GM21367 (cell line): ENCODE data around the gene RAB6A.
"Not testable (repeated sequence)": the region's sequence is repeated elsewhere in the genome, so short reads cannot be mapped to it uniquely, and the experiment has no call there.

Experiments
- ATAC-seq: cut with Tn5 transposase; IDR thresholded peaks from one replicate; pipeline ENCODE4 v1.9.1; 2021; ENCODE audit not compliant: unreplicated experiment

Gene RAB6A

GRCh38 chr11:73766763-73767162 is 5.9 kb upstream of the RAB6A start:
- ATAC-seq: no peak

DNA sequence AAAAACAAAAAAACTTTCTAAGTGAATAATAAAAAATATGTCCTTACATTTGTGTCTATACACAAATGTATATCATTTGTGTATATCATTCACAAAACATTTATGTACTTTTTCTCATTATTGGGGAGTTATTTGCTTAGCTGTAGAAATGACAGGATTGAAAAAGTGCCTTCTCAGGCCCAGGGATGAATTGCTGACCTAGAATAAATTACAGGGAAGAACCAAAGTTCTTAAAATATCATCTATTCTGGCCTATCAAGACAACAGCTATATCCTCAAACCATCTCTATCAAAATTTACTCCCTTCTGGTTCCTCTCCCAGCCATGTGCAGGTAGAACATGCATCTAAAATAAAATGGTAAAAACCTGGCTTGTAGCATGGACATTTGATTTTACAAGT is 1.9 kb upstream of the RAB6A start:
- ATAC-seq: no peak

- no peak for ATAC-seq
Observed at GRCh38 chr11:73761403-73761945, 600 bp upstream of the RAB6A start.

GRCh38 chr11:73760135-73760678 is 667 bp downstream of the RAB6A start:
- peak; percentile 3 for ATAC-seq

- ATAC-seq: no peak
Observed at GRCh38 chr11:73759610-73760134, 1.2 kb downstream of the RAB6A start.

GRCh38 chr11:73758451-73758850 is 2.4 kb downstream of the RAB6A start:
- ATAC-seq: no peak

- no peak for ATAC-seq
Observed at GRCh38 chr11:73757598-73757997, 3.3 kb downstream of the RAB6A start.

GRCh38 chr11:73755670-73756069 is 5.2 kb downstream of the RAB6A start:
- no peak for ATAC-seq

DNA sequence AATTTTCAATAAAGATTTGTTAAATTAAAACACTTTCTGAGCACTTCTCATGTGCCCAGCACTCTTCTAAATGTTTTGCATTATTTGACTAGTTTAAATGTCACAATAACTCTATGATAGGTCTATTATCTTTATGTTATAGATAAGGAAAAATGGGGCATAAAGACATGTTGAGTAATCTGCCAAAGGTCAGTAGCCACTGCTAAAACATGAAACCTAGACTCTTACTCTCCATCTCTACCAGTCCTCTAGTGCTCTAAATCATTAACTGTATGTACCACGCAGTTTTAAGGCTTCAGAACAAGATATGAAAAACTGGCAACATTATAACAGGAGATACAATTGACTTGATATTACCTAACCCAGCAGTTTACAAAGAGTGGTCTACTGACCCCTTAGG is 6.9 kb downstream of the RAB6A start:
- no peak for ATAC-seq

GRCh38 chr11:73752903-73753302 is 8.0 kb downstream of the RAB6A start:
- no peak for ATAC-seq

- ATAC-seq: no peak
Observed at GRCh38 chr11:73752216-73752867, 8.5 kb downstream of the RAB6A start.

- ATAC-seq: not testable (repeated sequence)
Observed at GRCh38 chr11:73750862-73751261, 10.0 kb downstream of the RAB6A start.

GRCh38 chr11:73750228-73750627 is 10.6 kb downstream of the RAB6A start:
- ATAC-seq: no peak

- ATAC-seq: no peak
Observed at GRCh38 chr11:73749118-73749517, 11.8 kb downstream of the RAB6A start.

DNA sequence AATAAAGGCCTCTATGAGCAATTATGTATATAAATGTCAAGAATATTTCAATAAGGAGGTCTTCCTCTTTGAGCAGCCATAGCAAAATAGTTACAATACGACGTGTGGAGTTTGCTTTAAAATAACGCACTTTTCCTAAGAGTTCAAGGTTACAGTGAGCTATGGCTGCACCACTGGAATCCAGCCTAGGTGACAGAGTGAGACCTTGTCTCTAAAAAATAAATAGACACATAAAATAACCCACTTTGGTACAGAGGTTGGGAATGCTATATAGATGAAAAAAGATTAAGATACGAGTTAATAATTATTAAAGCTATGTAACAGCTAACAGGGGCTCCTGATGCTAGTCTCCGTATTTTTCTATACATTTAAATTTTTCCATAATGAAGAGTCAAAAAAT is 12.6 kb downstream of the RAB6A start:
- no peak for ATAC-seq

GRCh38 chr11:73747762-73748161 is 13.1 kb downstream of the RAB6A start:
- ATAC-seq: no peak

DNA sequence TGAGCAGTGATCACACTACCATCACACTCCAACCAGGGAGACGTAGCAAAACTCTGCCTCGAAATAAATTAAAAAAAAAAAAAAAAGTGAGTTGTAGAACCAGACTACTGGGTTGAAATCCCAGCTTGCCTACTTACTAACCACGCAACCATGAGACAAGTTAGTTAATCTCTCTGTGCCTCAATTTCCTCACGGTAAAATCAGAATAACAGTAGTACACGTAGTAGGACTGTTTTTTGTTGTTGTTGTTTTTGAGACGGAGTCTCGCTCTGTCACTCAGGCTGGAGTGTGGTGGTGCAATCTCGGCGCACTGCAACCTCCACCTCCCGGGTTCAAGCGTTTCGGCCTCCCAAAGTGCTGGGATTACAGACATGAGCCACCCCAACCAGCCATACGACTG is 14.2 kb downstream of the RAB6A start:
- no peak for ATAC-seq

DNA sequence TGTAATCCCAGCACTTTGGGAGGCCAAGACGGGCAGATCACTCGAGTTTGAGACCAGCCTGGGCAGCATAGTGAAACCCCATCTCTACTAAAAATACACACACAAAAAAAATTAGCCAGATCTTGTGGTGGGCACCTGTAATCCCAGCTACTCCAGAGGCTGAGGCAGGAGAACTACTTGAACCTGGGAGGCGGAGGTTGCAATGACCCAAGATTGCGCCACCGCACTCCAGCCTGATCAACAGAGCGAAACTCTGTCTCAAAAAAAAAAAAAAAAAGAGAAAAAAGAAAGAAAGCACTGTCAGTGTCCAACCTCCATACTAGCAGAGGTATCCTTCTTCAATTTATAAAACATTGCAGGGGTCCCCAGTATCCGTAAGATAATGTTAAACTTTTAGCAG is 17.8 kb downstream of the RAB6A start:
- ATAC-seq: no peak

DNA sequence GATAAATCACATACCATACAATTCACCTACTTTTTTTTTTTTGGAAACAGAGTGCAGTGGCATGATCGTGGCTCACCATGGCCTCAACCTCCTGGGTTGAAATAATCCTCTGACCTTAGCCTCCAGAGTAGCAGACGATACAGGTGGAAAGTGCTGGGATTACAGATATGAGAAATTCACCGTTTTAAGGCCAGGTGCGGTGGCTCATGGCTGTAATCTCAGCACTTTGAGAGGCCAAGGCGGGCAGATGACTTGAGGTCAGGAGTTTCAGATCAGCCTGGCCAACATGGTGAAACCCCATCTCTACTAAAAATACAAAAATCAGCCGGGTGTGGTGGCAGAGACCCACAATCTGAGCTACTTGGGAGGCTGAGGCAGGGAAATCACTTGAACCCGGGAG is 24.9 kb downstream of the RAB6A start:
- ATAC-seq: not testable (repeated sequence)

DNA sequence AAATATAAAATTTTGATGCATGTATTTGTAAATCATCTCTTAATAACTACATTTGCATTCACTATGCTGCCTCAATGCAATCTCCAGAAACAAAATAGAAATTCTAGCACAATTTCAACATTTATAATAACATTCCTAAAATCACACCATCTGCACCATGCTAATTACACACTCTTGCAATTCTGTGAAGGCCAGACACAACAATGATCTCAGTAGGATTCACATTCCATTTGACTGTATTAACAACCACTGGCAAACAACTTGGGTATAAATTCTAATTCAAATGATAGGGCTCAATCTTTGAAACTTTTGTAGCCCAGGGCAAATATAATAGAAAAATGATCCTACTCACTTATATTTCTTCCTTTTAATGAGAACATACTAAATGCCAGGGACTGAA is 25.9 kb downstream of the RAB6A start:
- no peak for ATAC-seq

- not testable (repeated sequence) for ATAC-seq
Observed at GRCh38 chr11:73734011-73734410, 26.9 kb downstream of the RAB6A start.

DNA sequence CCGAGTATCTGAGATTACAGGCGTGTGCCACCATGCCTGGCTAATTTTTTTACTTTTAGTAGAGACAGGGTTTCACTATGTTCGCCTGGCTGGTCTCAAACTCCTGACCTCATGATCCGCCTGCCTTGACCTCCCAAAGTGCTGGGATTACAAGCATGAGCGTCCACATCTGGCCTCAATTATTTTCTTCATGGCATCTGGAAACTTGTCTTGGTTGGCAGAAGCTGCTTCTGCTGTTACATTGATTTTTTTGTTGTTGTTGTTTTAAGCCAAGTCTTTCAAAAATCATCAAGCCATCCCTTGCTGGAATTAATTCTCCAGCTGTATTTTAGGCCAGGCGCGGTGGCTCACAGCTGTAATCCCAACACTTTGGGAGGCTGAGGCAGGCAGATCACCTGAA is 27.9 kb downstream of the RAB6A start:
- ATAC-seq: not testable (repeated sequence)
